ENCODE measurements around the gene IFITM1. TPM values are rescaled to one million over a fixed set of nuclear protein-coding genes. Genes with fewer than 3 reads are reported as not detected.

IFITM1 gene
- total and polyA plus RNA-seq, 7 experiments from 2014 or later: 97.4 to 2,355 (median 365) TPM

Other genes starting within 250 kb of the IFITM1 start
- not detected for gene SCGB1C1, start 121.0 kb upstream of the IFITM1 start, total RNA-seq
- gene SCGB1C1, start 121.0 kb upstream of the IFITM1 start, polyA plus RNA-seq: not detected
- gene BET1L, start 106.6 kb upstream of the IFITM1 start, total RNA-seq: 100 to 1,000 TPM in 2 of 5 experiments, 10 to 100 TPM in 3; 47.1 to 125 (median 63.2) TPM
- gene BET1L, start 106.6 kb upstream of the IFITM1 start, polyA plus RNA-seq: 100 to 1,000 TPM in 1 of 2 donors, 10 to 100 TPM in 1; 89.3 to 111 TPM
- 100 to 1,000 TPM in 1 of 5 experiments, 10 to 100 TPM in 4; 74.4 to 119 (median 92.0) TPM for gene RIC8A, start 106.3 kb upstream of the IFITM1 start, total RNA-seq
- 10 to 100 TPM; 77.2 to 94.3 TPM for gene RIC8A, start 106.3 kb upstream of the IFITM1 start, polyA plus RNA-seq
- 10 to 100 TPM; 19.0 to 34.8 (median 25.6) TPM for gene SIRT3, start 77.7 kb upstream of the IFITM1 start, total RNA-seq
- 10 to 100 TPM in 1 of 2 donors, 1 to 10 TPM in 1; 9.9 to 18.9 TPM for gene SIRT3, start 77.7 kb upstream of the IFITM1 start, polyA plus RNA-seq
- 100 to 1,000 TPM in 1 of 5 experiments, 10 to 100 TPM in 4; 64.3 to 172 (median 86.9) TPM for gene PSMD13, start 77.1 kb upstream of the IFITM1 start, total RNA-seq
- 100 to 1,000 TPM; 186 to 215 TPM for gene PSMD13, start 77.1 kb upstream of the IFITM1 start, polyA plus RNA-seq
- 10 to 100 TPM in 3 of 5 experiments, 1 to 10 TPM in 2; 5.4 to 24.7 (median 13.8) TPM for gene NLRP6, start 35.6 kb upstream of the IFITM1 start, total RNA-seq
- 10 to 100 TPM in 1 of 2 donors, 1 to 10 TPM in 1; 8.5 to 20.4 TPM for gene NLRP6, start 35.6 kb upstream of the IFITM1 start, polyA plus RNA-seq
- gene PGGHG, start 24.9 kb upstream of the IFITM1 start, total RNA-seq: 100 to 1,000 TPM; 325 to 656 (median 348) TPM
- gene PGGHG, start 24.9 kb upstream of the IFITM1 start, polyA plus RNA-seq: 10 to 100 TPM in 1 of 2 donors, 1 to 10 TPM in 1; 5.1 to 11.7 TPM
- not detected for gene IFITM5, start 14.5 kb upstream of the IFITM1 start, total RNA-seq
- gene IFITM5, start 14.5 kb upstream of the IFITM1 start, polyA plus RNA-seq: not detected
- gene IFITM2, start 6.2 kb upstream of the IFITM1 start, total RNA-seq: 1,000 to 10,000 TPM in 1 of 5 experiments, 100 to 1,000 TPM in 4; 143 to 1,924 (median 528) TPM
- gene IFITM2, start 6.2 kb upstream of the IFITM1 start, polyA plus RNA-seq: 1,000 to 10,000 TPM; 2,860 to 3,315 TPM
- 10 to 100 TPM in 3 of 5 experiments, 1 to 10 TPM in 2; 6.7 to 43.1 (median 13.2) TPM for gene IFITM3, start 6.8 kb downstream of the IFITM1 start, total RNA-seq
- 100 to 1,000 TPM in 1 of 2 donors, 1 to 10 TPM in 1; 5.1 to 194 TPM for gene IFITM3, start 6.8 kb downstream of the IFITM1 start, polyA plus RNA-seq
- 10 to 100 TPM in 2 of 5 experiments, 1 to 10 TPM in 3; 1.2 to 11.8 (median 3.5) TPM for gene B4GALNT4, start 55.5 kb downstream of the IFITM1 start, total RNA-seq
- under 1 TPM in 1 of 2 donors, not detected in 1; 0.14 TPM for gene B4GALNT4, start 55.5 kb downstream of the IFITM1 start, polyA plus RNA-seq
- not detected for gene PKP3, start 80.2 kb downstream of the IFITM1 start, total RNA-seq
- gene PKP3, start 80.2 kb downstream of the IFITM1 start, polyA plus RNA-seq: not detected
- gene SIGIRR, start 101.0 kb downstream of the IFITM1 start, total RNA-seq: 100 to 1,000 TPM; 210 to 497 (median 392) TPM
- gene SIGIRR, start 101.0 kb downstream of the IFITM1 start, polyA plus RNA-seq: 100 to 1,000 TPM; 223 to 305 TPM
- gene ANO9, start 128.0 kb downstream of the IFITM1 start, total RNA-seq: 100 to 1,000 TPM in 1 of 5 experiments, 10 to 100 TPM in 4; 85.2 to 107 (median 94.0) TPM
- 1 to 10 TPM; 9.0 to 9.7 TPM for gene ANO9, start 128.0 kb downstream of the IFITM1 start, polyA plus RNA-seq
- 10 to 100 TPM; 19.3 to 27.7 (median 23.4) TPM for gene PTDSS2, start 136.2 kb downstream of the IFITM1 start, total RNA-seq
- 1 to 10 TPM; 9.0 to 9.9 TPM for gene PTDSS2, start 136.2 kb downstream of the IFITM1 start, polyA plus RNA-seq
- gene RNH1, start 193.2 kb downstream of the IFITM1 start, total RNA-seq: 100 to 1,000 TPM in 4 of 5 experiments, 10 to 100 TPM in 1; 98.6 to 193 (median 109) TPM
- gene RNH1, start 193.2 kb downstream of the IFITM1 start, polyA plus RNA-seq: 100 to 1,000 TPM; 156 to 243 TPM
- gene HRAS, start 221.5 kb downstream of the IFITM1 start, total RNA-seq: 10 to 100 TPM; 22.3 to 52.0 (median 31.9) TPM
- 10 to 100 TPM; 12.6 to 19.5 TPM for gene HRAS, start 221.5 kb downstream of the IFITM1 start, polyA plus RNA-seq
- 1 to 10 TPM; 2.3 to 5.1 (median 3.6) TPM for gene LRRC56, start 223.5 kb downstream of the IFITM1 start, total RNA-seq
- gene LRRC56, start 223.5 kb downstream of the IFITM1 start, polyA plus RNA-seq: 1 to 10 TPM in 1 of 2 donors, under 1 TPM in 1; 0.35 to 1.0 TPM
- 10 to 100 TPM in 2 of 5 experiments, 1 to 10 TPM in 3; 2.8 to 14.7 (median 9.6) TPM for gene LMNTD2, start 246.7 kb downstream of the IFITM1 start, total RNA-seq
- 1 to 10 TPM; 2.3 to 3.6 TPM for gene LMNTD2, start 246.7 kb downstream of the IFITM1 start, polyA plus RNA-seq
- gene RASSF7, start 246.9 kb downstream of the IFITM1 start, total RNA-seq: 10 to 100 TPM; 20.0 to 45.4 (median 35.5) TPM
- 10 to 100 TPM; 26.7 to 43.6 TPM for gene RASSF7, start 246.9 kb downstream of the IFITM1 start, polyA plus RNA-seq